ENCODE data around the gene ITGB4.

ITGB4 gene

DNA sequence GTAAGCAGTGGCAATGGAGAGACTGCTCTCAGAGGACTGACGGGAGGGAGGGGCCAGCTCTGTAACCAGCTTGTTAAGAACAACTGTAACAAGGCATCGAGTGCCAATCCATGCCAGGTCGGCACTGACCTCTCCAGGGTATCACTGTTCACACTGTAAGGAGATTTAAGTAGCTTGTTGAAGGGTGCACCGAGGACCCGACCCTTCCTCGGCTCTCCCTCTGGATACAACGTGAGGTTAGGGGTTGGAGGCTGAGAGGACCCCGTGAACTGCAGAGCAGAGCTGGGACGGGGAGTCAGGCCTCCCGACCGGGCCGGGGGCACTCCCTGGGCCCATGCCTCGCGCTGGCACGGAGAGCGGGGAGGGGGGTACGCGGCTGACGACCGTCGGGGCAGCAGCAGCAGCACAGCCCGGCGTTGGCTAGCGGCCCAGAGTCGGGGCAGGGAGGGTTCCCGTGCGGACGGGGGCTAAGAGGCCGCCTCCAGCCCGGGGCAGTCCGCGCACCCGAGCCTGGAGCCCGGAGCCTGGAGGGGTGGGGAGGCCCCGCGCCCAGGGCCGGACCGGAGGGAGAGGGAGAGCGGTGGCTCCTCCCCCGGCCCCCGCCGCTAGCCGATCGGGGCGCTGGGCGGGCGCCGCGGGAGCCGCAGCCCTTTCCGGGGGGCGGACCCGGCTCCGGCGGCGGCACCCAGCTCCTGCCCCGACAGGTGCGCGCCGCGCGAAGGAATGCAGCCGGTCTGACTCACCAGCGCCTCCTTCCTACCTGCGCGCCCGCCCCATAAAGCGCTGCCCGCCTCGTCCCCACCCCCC, at the start of gene ITGB4:
Gene ITGB4 (plus strand): TSS at position 804 of the 807 bp plus-strand sequence. CDS start 3,245 bp downstream, outside the sequence.
- peak within 1 kb of the TSS; percentile 50 for H3K4me3 ChIP-seq (ENCODE audit: low read depth, low read length)

DNA sequence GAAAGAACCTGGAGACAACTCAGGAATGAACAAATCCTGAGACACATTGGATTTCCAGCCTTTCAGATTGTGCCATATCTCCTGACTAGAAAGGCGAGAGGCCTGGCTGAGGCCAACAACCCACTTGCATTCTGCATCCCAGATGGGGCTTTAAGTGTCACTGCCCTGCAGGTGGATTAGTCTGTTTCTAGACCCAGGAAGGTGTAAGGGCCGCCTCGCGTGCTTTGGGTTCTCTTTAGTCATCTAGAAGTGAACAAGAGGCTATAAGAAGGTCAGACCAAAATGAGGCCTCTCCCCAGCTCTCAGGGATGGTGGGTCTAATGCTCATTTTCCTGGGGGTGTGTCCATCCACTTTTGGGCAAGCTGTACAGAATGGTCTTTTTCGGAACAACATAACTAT, 49.2 kb upstream of the ITGB4 start:
- no peak overlapping the region for H3K4me3 ChIP-seq (ENCODE audit: low read depth, low read length)

- H3K4me3 ChIP-seq (ENCODE audit: low read depth, low read length), result no peak overlapping the region
These were observed 47.8 kb upstream of the ITGB4 start for GRCh38 chr17:75673487-75673886.

DNA sequence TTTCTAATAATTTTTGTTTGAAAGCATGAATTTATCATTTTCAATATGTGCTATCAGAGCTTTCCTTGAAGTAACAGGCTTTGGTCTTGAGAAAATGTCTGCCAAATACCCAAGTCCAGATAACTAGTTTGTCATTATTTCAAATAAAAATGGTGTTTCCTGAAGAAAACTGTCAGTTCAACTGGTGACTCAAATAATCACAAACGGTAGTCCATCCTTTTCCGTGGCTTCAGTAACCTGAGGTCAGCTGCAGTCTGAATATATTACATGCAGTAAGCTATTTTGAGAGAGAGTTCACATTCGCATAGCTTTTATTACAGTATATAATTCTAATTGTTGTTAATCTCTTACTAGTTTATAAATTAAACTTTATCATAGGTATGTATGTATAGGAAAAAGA, 44.8 kb upstream of the ITGB4 start:
- H3K4me3 ChIP-seq (ENCODE audit: low read depth, low read length), result no peak overlapping the region

DNA sequence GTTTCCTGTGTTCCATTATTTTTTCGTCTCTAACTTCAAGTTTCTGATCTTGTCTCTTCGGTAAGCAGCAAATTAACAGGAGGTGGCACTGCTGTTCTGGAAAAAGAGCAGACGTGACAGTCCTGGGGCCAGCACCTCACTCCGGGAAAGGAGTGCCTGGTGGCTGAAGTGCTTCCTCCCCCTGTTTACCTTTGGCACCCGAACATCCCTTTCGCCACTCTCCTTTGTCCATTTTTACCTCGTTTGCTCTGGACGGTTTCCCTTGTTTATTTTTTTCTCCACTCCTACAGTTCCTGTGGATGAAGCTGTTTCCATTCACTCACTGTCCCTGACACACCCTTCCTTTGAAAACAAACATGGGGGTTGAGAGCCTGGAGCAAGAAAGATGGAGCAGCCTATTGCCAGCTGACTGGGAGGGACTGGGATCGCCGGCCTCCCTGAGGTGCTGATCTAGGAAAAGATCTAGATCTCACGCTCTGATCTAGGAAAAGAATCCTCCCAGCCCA, 41.5 kb upstream of the ITGB4 start:
- H3K4me3 ChIP-seq (ENCODE audit: low read depth, low read length), result no peak overlapping the region

DNA sequence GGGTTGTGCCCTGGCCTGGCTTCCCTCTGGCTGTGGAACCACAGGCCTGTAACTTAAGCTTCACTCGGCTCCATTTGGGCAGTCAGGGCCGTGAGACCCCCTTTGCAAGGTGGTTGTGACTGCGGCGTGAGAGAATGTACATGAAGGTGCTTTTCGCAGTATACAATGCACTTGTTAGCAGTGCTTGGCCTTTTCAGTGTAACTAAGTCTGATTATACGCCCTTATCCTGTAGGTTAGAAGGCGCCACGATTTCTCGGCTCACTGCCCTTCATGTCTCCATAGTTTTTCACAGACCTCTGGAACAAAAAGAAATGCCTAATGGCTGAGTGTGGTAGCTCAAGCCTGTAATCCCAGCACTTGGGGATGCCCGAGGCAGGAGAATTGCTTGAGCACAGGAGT, 40.8 kb upstream of the ITGB4 start:
- H3K4me3 ChIP-seq (ENCODE audit: low read depth, low read length), result no peak overlapping the region

GRCh38 chr17:75681289-75681688, 40.0 kb upstream of the ITGB4 start:
- H3K4me3 ChIP-seq (ENCODE audit: low read depth, low read length), result no peak overlapping the region

- H3K4me3 ChIP-seq (ENCODE audit: low read depth, low read length), result no peak overlapping the region
These were observed 37.7 kb upstream of the ITGB4 start for GRCh38 chr17:75683583-75683982.

DNA sequence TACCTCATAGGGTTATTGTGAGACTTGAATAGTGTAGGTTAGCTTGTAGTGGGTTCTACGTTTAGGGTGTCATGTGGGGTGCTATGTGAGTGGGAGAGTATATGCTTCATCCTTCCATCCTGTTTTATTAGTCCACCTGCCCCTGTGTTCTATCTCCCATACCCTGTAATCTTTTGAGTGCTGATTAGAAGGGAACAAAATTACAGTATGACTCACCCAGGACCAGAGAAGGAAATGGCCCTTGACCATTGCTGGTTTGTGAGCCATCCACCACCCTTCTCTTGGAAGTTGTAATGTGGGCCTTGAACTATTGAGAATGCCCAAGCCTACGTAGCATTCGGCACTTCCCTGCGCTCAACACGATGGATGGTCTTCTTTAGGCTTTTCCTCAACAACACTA, 37.0 kb upstream of the ITGB4 start:
- H3K4me3 ChIP-seq (ENCODE audit: low read depth, low read length), result no peak overlapping the region

DNA sequence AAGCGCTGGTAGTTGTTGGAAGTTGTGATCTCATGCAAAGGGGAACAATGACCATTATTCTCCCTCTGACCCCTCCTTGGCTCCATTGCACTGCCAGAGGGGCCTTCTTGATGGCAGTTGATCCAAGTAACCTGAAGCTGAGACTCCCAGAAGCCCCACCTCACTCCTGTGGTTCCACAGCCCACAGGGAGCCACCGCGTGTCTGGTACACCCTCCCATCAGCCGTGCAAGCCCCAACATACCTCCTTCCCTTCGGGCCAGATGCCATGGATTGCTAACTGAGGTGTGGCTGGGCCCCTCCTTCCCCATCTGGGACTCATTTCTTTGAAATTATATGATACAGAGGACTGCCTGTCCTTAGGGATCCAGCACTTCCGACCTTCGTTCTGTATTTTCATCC, 36.3 kb upstream of the ITGB4 start:
- H3K4me3 ChIP-seq (ENCODE audit: low read depth, low read length), result no peak overlapping the region

DNA sequence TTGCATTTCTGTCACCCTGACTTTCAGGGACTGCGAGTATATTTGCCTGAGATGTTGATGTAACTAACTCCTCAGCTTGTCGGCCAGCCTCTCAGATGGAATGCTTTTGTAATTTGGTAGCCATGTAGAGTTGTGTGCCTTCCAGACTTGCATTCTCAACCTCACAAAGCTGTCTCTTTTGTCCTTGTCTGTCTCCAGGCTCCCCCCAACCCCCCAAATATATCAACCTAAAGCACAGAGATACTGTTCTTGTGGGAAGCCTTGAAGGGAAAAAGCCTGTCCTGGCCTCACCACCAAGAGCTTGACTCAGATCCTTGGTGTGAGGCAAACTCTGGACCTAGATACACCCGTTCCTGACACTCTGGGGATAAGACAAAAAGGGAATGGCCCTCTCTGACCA, 35.8 kb upstream of the ITGB4 start:
- H3K4me3 ChIP-seq (ENCODE audit: low read depth, low read length), result no peak overlapping the region

DNA sequence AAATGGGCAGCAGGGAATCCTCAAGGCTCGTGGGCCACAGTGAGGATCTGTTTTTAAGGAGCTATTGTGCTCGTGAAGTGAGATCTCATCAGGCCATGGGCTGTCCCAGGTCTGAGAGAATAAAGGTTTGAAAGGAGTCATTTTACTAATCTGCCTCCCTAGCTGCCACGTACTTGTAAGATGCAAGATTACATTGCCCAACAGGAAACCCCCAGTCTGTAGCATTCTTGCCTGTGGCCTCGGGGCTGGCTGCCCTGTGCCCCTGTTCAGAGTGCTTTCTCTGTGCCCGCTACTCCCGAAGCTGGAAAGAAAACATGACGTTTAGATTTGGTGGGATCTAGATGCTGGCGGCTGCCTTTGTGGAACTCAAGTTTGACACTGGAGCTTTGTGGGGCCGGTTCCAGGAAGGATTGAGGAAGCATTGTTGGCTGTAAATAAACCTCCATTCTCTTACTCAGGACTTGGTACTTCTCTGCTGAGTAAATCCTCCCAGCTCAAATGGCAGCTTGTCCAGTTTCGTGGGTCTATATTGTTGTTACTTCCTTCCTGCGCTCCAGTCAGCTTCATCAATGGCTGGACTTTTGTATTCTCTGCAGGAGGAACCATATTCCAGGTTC, 32.9 kb upstream of the ITGB4 start:
- H3K4me3 ChIP-seq (ENCODE audit: low read depth, low read length), result no peak overlapping the region

- H3K4me3 ChIP-seq (ENCODE audit: low read depth, low read length), result no peak overlapping the region
These were observed 31.8 kb upstream of the ITGB4 start for GRCh38 chr17:75689441-75689873.

DNA sequence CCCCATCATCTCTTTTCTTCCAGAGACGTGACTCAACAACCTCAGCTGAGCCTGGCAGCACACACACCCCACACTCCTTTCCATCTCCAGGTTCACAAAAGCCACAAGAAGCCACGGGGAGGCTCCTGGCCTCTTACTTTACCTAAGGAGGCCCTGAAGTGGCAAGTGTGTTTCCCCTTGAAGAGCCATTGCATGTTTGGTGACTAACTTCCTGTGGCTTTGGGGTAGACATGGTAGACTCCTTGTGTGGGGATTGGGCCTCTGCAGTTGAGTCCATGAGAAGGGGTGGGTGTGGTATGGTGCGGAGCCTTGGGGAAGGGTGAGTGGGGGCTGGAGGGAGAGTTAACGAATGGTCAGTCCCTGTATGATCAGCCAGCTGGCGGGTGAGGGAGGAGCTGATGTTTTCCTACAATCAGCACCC, 29.9 kb upstream of the ITGB4 start:
- H3K4me3 ChIP-seq (ENCODE audit: low read depth, low read length), result no peak overlapping the region

DNA sequence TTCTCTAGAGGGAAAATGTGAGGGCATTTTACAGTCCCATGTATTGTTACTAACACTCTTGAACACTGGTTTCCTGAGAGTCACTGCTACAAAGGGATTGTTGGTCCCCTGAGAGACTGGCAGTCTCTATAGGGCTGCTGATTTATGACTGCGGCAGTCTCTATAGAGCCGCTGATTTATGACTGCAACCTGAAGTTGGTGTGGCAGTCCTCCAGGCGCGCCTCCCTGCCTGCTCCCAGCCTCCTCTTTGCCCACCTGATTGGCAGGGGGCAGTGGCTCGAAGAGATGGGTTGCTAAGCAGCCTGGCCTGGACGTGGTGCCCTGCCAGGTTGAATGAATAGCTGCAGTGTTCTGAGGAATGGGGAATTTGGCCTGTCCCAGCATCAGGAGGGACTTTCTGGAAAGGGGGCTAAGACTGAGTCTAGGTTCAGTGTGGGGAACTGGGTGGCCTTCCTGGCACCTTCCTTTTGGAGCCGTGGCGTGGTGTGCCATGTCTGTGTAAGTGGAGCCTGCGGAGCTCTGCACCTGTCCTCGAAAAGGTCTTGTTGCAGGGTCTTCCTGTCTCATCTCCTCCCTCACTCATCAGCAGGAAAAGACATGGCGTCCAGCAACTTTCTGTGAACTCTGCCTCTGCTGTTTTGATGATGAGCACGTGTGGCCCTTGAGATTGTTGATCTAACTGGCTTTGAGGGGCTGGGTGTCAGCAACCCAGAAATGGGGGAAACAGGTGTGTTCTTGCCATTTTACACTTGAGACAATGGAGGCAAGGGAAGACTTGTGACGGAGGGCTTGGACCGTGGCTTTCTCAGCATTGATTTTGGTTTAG, 29.2 kb upstream of the ITGB4 start:
- no peak overlapping the region for H3K4me3 ChIP-seq (ENCODE audit: low read depth, low read length)

- no peak overlapping the region for H3K4me3 ChIP-seq (ENCODE audit: low read depth, low read length)
These were observed 28.3 kb upstream of the ITGB4 start for GRCh38 chr17:75692976-75693375.

- H3K4me3 ChIP-seq (ENCODE audit: low read depth, low read length), result no peak overlapping the region
These were observed 27.5 kb upstream of the ITGB4 start for GRCh38 chr17:75693500-75694481.

- H3K4me3 ChIP-seq (ENCODE audit: low read depth, low read length), result no peak overlapping the region
These were observed 26.7 kb upstream of the ITGB4 start for GRCh38 chr17:75694536-75694935.

- H3K4me3 ChIP-seq (ENCODE audit: low read depth, low read length), result no peak overlapping the region
These were observed 26.0 kb upstream of the ITGB4 start for GRCh38 chr17:75695141-75695829.

DNA sequence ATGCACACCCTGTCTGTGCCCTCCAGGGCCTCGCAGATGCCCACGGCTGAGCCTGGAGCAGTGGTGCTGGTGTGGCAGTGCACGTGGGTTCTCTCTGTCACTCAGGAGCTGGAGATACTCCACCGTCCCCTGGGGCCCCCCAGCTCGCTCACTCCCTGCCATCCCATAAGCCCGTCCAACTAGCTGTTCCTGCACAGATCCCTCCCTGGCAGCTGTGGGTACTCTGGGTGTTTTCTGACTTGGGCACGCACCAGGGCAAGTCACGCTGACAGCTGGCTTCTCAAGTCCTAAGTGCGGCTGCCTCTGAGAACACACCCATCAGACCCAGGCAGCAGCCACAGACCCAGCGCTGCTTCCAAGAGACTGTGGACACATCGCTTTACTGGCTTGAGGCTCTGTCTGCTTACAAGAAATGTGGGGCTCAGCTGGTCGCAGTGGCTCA, 25.4 kb upstream of the ITGB4 start:
- H3K4me3 ChIP-seq (ENCODE audit: low read depth, low read length), result no peak overlapping the region
